Naive thymus-derived CD4-positive, alpha-beta T cell (primary cell): ENCODE results near the gene CRELD2. TPM values are rescaled to one million over a fixed set of nuclear protein-coding genes. Genes with fewer than 3 reads are reported as not detected.

ENCODE experiments used
- ATAC-seq: fragments of 150-1000 bp; cut with Tn5 transposase; 2 replicates; pipeline ENCODE4 v1.10.0; 2021; ENCODE audit warnings: mild to moderate bottlenecking, moderate library complexity
- CTCF ChIA-PET: fragments of 350-600 bp; sonication (Branson Sonifier 250); formaldehyde crosslinking; loops from one replicate; lab custom pipeline; 2021; ENCODE audit warnings: antibody characterized with exemption; lab: Charles Lee
- POLR2A ChIA-PET: fragments of 350-600 bp; sonication (Branson Sonifier 250); formaldehyde crosslinking; loops from one replicate; lab custom pipeline; 2021; ENCODE audit warnings: antibody characterized with exemption, inconsistent platforms; lab: Charles Lee
- DNase-seq, 9 donors: peaks; one replicate each; pipeline versions ENCODE4 v3.0.0 to v3.0.0-alpha.2; 2020 to 2022; ENCODE audit warnings: mixed read lengths in 1 of 9
- H3K27ac ChIP-seq: one replicate; pipeline ENCODE4 v1.7.0; 2013; ENCODE audit warnings: mild to moderate bottlenecking, low read depth, low read length, moderate library complexity
- H3K27me3 ChIP-seq, 2 donors: one replicate each; pipeline ENCODE4 v1.7.0; 2013; ENCODE audit warnings: low read length in 2 of 2, mild to moderate bottlenecking in 2 of 2, moderate library complexity in 2 of 2; ENCODE audit not compliant: control insufficient read depth in 2 of 2, insufficient read depth in 2 of 2
- H3K36me3 ChIP-seq, 3 experiments: 1 replicate in 2 of 3; 2 replicates in 1 of 3; pipeline ENCODE4 v1.7.0; 2013; ENCODE audit warnings: low read length in 3 of 3, mild to moderate bottlenecking in 3 of 3, moderate library complexity in 1 of 3; ENCODE audit not compliant: insufficient read depth in 3 of 3, control insufficient read depth in 2 of 3
- H3K4me1 ChIP-seq, 2 donors: one replicate each; pipeline ENCODE4 v1.7.0; 2013; ENCODE audit warnings: low read length in 2 of 2, mild to moderate bottlenecking in 2 of 2, moderate library complexity in 1 of 2; ENCODE audit not compliant: control insufficient read depth in 2 of 2, insufficient read depth in 2 of 2
- H3K4me3 ChIP-seq: 2 replicates; pipeline ENCODE4 v1.7.0; 2013; ENCODE audit warnings: mild to moderate bottlenecking, low read length
- H3K9me3 ChIP-seq, 3 experiments: 1 replicate in 2 of 3; 2 replicates in 1 of 3; pipeline ENCODE4 v1.7.0; 2013; ENCODE audit warnings: low read length in 3 of 3; ENCODE audit not compliant: control insufficient read depth in 2 of 3
- H3K27ac Mint-ChIP-seq, 9 donors: one replicate each; pipeline ENCODE4 v1.8.0; 2020 to 2022; ENCODE audit warnings: mixed read lengths in 9 of 9, mild to moderate bottlenecking in 8 of 9, moderate library complexity in 5 of 9, inconsistent platforms in 2 of 9
- H3K27me3 Mint-ChIP-seq, 5 donors: one replicate each; pipeline ENCODE4 v1.8.0; 2021 to 2022; ENCODE audit warnings: mixed read lengths in 5 of 5, mild to moderate bottlenecking in 1 of 5
- H3K36me3 Mint-ChIP-seq, 5 donors: one replicate each; pipeline ENCODE4 v1.8.0; 2020 to 2022; ENCODE audit warnings: mixed read lengths in 5 of 5, mild to moderate bottlenecking in 3 of 5, inconsistent platforms in 1 of 5
- H3K4me1 Mint-ChIP-seq, 7 donors: one replicate each; pipeline ENCODE4 v1.8.0; 2020 to 2022; ENCODE audit warnings: mixed read lengths in 7 of 7, mild to moderate bottlenecking in 3 of 7, inconsistent platforms in 1 of 7
- H3K4me3 Mint-ChIP-seq, 10 donors: one replicate each; pipeline ENCODE4 v1.8.0; 2020 to 2022; ENCODE audit warnings: mild to moderate bottlenecking in 10 of 10, mixed read lengths in 10 of 10, moderate library complexity in 6 of 10, inconsistent platforms in 2 of 10
- H3K9me3 Mint-ChIP-seq, 11 donors: one replicate each; pipeline ENCODE4 v1.8.0; 2020 to 2022; ENCODE audit warnings: mixed read lengths in 11 of 11, mild to moderate bottlenecking in 4 of 11, inconsistent platforms in 1 of 11, moderate library complexity in 1 of 11
- intact Hi-C, 2 donors: fragments of 100-400 bp; cut with micrococcal nuclease; formaldehyde crosslinking; loops; one replicate each; pipeline ENCODE4 v1.15.1; 2023
- polyA plus RNA-seq, 2 donors: library from polyadenylated mRNA; unstranded; fragments of 300-500 nt; fragmentation: Illumina TruSeq; gene quantifications; one replicate each; pipeline ENCODE4 v1.2.3, GENCODE V29; 2021
- total RNA-seq, 6 experiments: library from RNA in 5 of 6; stranded (reverse) in 5 of 6; gene quantifications; 1 replicate in 5 of 6; 2 replicates in 1 of 6; pipeline ENCODE4 v1.2.3 and lab custom pipeline; 2021 to 2026

Gene CRELD2
- total and polyA plus RNA-seq, 7 experiments from 2014 or later: 19.7 to 80.9 (median 30.7) TPM

GRCh38 chr22:49909476-49910205 lies 8.8 kb upstream of the CRELD2 start:
- no peak for ATAC-seq
- Mint-ChIP-seq H3K4me3 (no peak overlapping the region), H3K4me1 (peaks cover 0 to 12% (median 8%) of the 10 kb centered on the region in 7 donors), H3K27ac (peak overlapping the region in 2 of 9 donors; percentile 36 to 38), H3K27me3 (no peaks in the 10 kb centered on the region), H3K36me3 (peaks cover 6 to 30% (median 12%) of the 10 kb centered on the region in 5 donors), H3K9me3 (no peaks in the 10 kb centered on the region)
- no peaks in the 10 kb centered on the region for H3K9me3 ChIP-seq
- no peaks in the 10 kb centered on the region for H3K27me3 ChIP-seq
- intact Hi-C loops: no loop called here
- DNase-seq: no peak
- no peaks in the 10 kb centered on the region for H3K4me1 ChIP-seq
- CTCF ChIA-PET: no interaction called here
- H3K36me3 ChIP-seq: peaks cover 0 to 87% (median 15%) of the 10 kb centered on the region in 3 experiments
- H3K27ac ChIP-seq: no peak overlapping the region
- POLR2A ChIA-PET: interaction anchor here (0.8 kb wide), 1 partner anchor 20 kb away, joined by 3 read pairs; no protein-coding TSS in a partner anchor
- no peak overlapping the region for H3K4me3 ChIP-seq

DNA sequence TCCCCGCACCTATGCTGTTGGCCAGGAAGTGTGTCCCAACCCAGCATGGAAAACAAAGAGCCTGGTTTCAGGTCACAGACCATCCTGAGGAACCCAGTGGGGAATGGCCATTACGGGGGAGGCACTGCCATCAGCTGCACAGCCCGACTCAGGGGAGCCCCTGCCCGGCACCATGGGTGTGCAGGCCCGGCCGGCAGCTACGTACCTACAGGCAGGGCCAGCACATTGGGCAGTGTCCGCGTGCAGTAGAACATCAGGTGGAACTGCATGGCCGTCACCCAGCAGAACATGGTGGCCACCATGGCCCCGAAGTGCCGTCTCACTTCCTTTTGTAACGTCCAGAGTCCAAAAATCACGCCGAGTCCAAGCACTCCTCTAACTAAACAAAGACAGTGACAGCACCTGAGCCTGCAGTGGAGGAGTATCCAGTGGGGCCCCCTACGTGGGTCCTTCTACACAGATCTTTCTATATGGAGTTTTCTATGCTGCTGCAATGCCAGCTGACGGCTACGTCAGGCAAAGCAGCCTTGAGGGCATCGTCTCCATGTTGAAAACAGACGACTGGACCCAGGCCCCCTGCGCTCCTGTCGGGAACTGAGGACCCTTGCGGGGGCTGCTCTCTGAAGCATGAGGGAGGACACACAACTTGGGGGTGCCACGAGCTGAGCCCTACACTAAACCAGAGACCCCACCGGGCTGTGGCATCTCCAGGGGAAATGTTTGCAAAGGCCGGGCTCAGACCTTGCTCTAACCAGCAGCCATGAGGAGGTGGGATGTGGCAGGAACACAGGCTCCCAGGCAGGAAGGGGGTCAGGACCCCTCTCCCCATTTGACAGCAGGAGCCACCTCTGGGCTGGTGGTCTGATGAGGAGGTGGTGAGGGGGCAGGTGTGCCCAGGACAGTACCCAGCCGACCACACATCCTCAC lies 7.9 kb upstream of the CRELD2 start:
- POLR2A ChIA-PET: interaction anchor here (0.8 kb wide), 1 partner anchor 21 kb away, joined by 3 read pairs; no protein-coding TSS in a partner anchor
- no peaks in the 10 kb centered on the region for H3K4me1 ChIP-seq
- DNase-seq: no peak
- Mint-ChIP-seq H3K4me1 (peaks cover 0 to 16% (median 9%) of the 10 kb centered on the region in 7 donors), H3K4me3 (no peak overlapping the region), H3K27ac (no peak overlapping the region), H3K9me3 (no peaks in the 10 kb centered on the region), H3K27me3 (no peaks in the 10 kb centered on the region), H3K36me3 (peaks cover 6 to 28% (median 12%) of the 10 kb centered on the region in 5 donors)
- CTCF ChIA-PET: no interaction called here
- no peaks in the 10 kb centered on the region for H3K9me3 ChIP-seq
- ATAC-seq: no peak
- no peak overlapping the region for H3K4me3 ChIP-seq
- H3K27me3 ChIP-seq: no peaks in the 10 kb centered on the region
- no peak overlapping the region for H3K27ac ChIP-seq
- peaks cover 0 to 80% (median 15%) of the 10 kb centered on the region in 3 experiments for H3K36me3 ChIP-seq
- intact Hi-C loops: no loop called here

- H3K4me3 ChIP-seq: no peak overlapping the region
- no peak for DNase-seq
- POLR2A ChIA-PET: interaction anchor here (0.8 to 0.9 kb wide), 2 partner anchors 25 to 73 kb away, joined by 3 read pairs; no protein-coding TSS in a partner anchor
- no peaks in the 10 kb centered on the region for H3K27me3 ChIP-seq
- peaks cover 6 to 22% (median 9%) of the 10 kb centered on the region in 7 donors for H3K4me1 Mint-ChIP-seq
- H3K27me3 Mint-ChIP-seq: no peaks in the 10 kb centered on the region
- H3K27ac Mint-ChIP-seq: no peak overlapping the region
- ATAC-seq: no peak
- H3K4me3 Mint-ChIP-seq: no peak overlapping the region
- CTCF ChIA-PET: interaction anchor here (0.6 kb wide), 1 partner anchor 8 kb away, joined by 3 read pairs; no protein-coding TSS in a partner anchor
- no peaks in the 10 kb centered on the region for H3K9me3 ChIP-seq
- intact Hi-C loops: no loop called here
- peaks cover 0 to 66% (median 15%) of the 10 kb centered on the region in 3 experiments for H3K36me3 ChIP-seq
- H3K9me3 Mint-ChIP-seq: no peaks in the 10 kb centered on the region
- H3K27ac ChIP-seq: no peak overlapping the region
- peaks cover 5 to 7% of the 10 kb centered on the region in 2 donors for H3K4me1 ChIP-seq
- H3K36me3 Mint-ChIP-seq: peaks cover 6 to 24% (median 10%) of the 10 kb centered on the region in 5 donors
Measured at GRCh38 chr22:49911881-49912625, 6.4 kb upstream of the CRELD2 start.

DNA sequence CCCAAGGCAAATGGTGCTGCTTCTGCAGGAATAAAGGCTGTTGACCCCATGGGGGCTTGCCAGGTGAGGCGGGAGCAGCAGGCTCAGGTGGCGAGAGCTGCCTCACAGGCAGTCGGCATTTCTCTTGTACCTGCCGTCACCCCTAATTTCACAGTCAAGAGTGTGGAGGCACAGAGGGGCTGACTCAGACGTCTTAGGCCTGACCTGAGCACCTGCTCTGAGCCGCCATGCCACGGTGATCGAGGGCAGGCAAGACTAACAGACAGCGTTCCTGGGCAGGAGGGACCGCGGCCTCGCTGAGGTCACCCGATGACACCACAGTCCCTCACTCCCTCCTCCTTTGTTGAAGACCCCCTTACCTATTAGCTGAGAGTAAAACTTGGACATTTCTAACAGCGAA lies 5.4 kb upstream of the CRELD2 start:
- Histone ChIP-seq H3K27me3 (no peaks in the 10 kb centered on the region), H3K9me3 (no peaks in the 10 kb centered on the region), H3K4me1 (peaks cover 10 to 11% of the 10 kb centered on the region in 2 donors), H3K4me3 (no peak overlapping the region), H3K27ac (no peak overlapping the region), H3K36me3 (peaks cover 0 to 59% (median 12%) of the 10 kb centered on the region in 3 experiments)
- Mint-ChIP-seq H3K4me3 (no peak overlapping the region), H3K27ac (no peak overlapping the region), H3K9me3 (no peaks in the 10 kb centered on the region), H3K36me3 (peaks cover 0 to 17% (median 3%) of the 10 kb centered on the region in 5 donors), H3K27me3 (no peaks in the 10 kb centered on the region), H3K4me1 (peaks cover 0 to 23% (median 15%) of the 10 kb centered on the region in 7 donors)
- DNase-seq: no peak
- POLR2A ChIA-PET: interaction anchor here (0.8 kb wide), 1 partner anchor 26 kb away, joined by 3 read pairs; no protein-coding TSS in a partner anchor
- ATAC-seq: no peak
- CTCF ChIA-PET: no interaction called here
- intact Hi-C loops: no loop called here

GRCh38 chr22:49913446-49913845 lies 5.0 kb upstream of the CRELD2 start:
- Mint-ChIP-seq H3K27me3 (no peaks in the 10 kb centered on the region), H3K4me3 (no peak overlapping the region), H3K27ac (no peak overlapping the region), H3K9me3 (no peaks in the 10 kb centered on the region), H3K4me1 (peaks cover 0 to 23% (median 15%) of the 10 kb centered on the region in 7 donors), H3K36me3 (peaks cover 0 to 17% (median 3%) of the 10 kb centered on the region in 5 donors)
- Histone ChIP-seq H3K4me3 (no peak overlapping the region), H3K9me3 (no peaks in the 10 kb centered on the region), H3K4me1 (peaks cover 10 to 11% of the 10 kb centered on the region in 2 donors), H3K36me3 (peaks cover 0 to 59% (median 12%) of the 10 kb centered on the region in 3 experiments), H3K27ac (no peak overlapping the region), H3K27me3 (no peaks in the 10 kb centered on the region)
- ATAC-seq (no peak), DNase-seq (no peak)
- CTCF ChIA-PET: no interaction called here
- POLR2A ChIA-PET: no interaction called here
- intact Hi-C loops: no loop called here

GRCh38 chr22:49914256-49914655 lies 4.2 kb upstream of the CRELD2 start:
- ATAC-seq (no peak), DNase-seq (no peak)
- peaks cover 0 to 25% (median 15%) of the 10 kb centered on the region in 7 donors for H3K4me1 Mint-ChIP-seq
- peaks cover 0 to 13% (median 3%) of the 10 kb centered on the region in 5 donors for H3K36me3 Mint-ChIP-seq
- H3K27ac Mint-ChIP-seq: no peak overlapping the region
- H3K9me3 Mint-ChIP-seq: no peaks in the 10 kb centered on the region
- ChIA-PET POLR2A (interaction anchor here (1.6 kb wide), 1 partner anchor 146 kb away, joined by 3 read pairs; no protein-coding TSS in a partner anchor), CTCF (no interaction called here)
- H3K9me3 ChIP-seq: no peaks in the 10 kb centered on the region
- H3K4me3 Mint-ChIP-seq: no peak overlapping the region
- intact Hi-C loops: no loop called here
- H3K27me3 Mint-ChIP-seq: no peaks in the 10 kb centered on the region
- no peaks in the 10 kb centered on the region for H3K27me3 ChIP-seq
- peaks cover 0 to 51% (median 9%) of the 10 kb centered on the region in 3 experiments for H3K36me3 ChIP-seq
- H3K4me1 ChIP-seq: peaks cover 11 to 15% of the 10 kb centered on the region in 2 donors
- no peak overlapping the region for H3K27ac ChIP-seq
- no peak overlapping the region for H3K4me3 ChIP-seq
